HUES6 (cell line): ENCODE results near the gene KRT79.

Experiments
- H3K27ac ChIP-seq: 2 replicates; pipeline ENCODE4 v1.7.0; 2013; ENCODE audit warnings: low read depth, mild to moderate bottlenecking, low read length, inconsistent platforms
- H3K27me3 ChIP-seq: 2 replicates; pipeline ENCODE4 v1.6.1; 2013; ENCODE audit warnings: low read length; ENCODE audit not compliant: control insufficient read depth, insufficient read depth
- H3K36me3 ChIP-seq: 2 replicates; pipeline ENCODE4 v1.6.1; 2013; ENCODE audit warnings: low read length; ENCODE audit not compliant: control insufficient read depth, insufficient read depth
- H3K4me1 ChIP-seq: 2 replicates; pipeline ENCODE4 v1.6.1; 2013; ENCODE audit warnings: low read length; ENCODE audit not compliant: control insufficient read depth, insufficient read depth
- H3K4me3 ChIP-seq: 2 replicates; pipeline ENCODE4 v1.5.1; 2013; ENCODE audit warnings: low read depth, low read length
- H3K9ac ChIP-seq: one replicate; pipeline ENCODE4 v1.6.1; 2013; ENCODE audit warnings: mild to moderate bottlenecking, low read length
- H3K9me3 ChIP-seq: 2 replicates; pipeline ENCODE4 v1.6.1; 2013; ENCODE audit warnings: low read depth, low read length; ENCODE audit not compliant: control insufficient read depth, insufficient read depth

KRT79 gene

GRCh38 chr12:52815676-52816588 lies 18.2 kb downstream of the KRT79 start:
- H3K4me1 ChIP-seq = no peaks in the 10 kb centered on the region
- no peaks in the 10 kb centered on the region for H3K9me3 ChIP-seq
- H3K9ac ChIP-seq = no peak overlapping the region
- H3K4me3 ChIP-seq = no peak overlapping the region
- no peaks in the 10 kb centered on the region for H3K36me3 ChIP-seq
- H3K27me3 ChIP-seq = no peaks in the 10 kb centered on the region
- no peak overlapping the region for H3K27ac ChIP-seq

GRCh38 chr12:52815161-52815560 lies 18.9 kb downstream of the KRT79 start:
- H3K9me3 ChIP-seq = no peaks in the 10 kb centered on the region
- H3K36me3 ChIP-seq = no peaks in the 10 kb centered on the region
- no peak overlapping the region for H3K27ac ChIP-seq
- H3K9ac ChIP-seq = no peak overlapping the region
- no peaks in the 10 kb centered on the region for H3K27me3 ChIP-seq
- no peak overlapping the region for H3K4me3 ChIP-seq
- no peaks in the 10 kb centered on the region for H3K4me1 ChIP-seq

GRCh38 chr12:52814710-52815155 lies 19.4 kb downstream of the KRT79 start:
- Histone ChIP-seq H3K27ac (no peak overlapping the region), H3K36me3 (no peaks in the 10 kb centered on the region), H3K4me3 (no peak overlapping the region), H3K9me3 (no peaks in the 10 kb centered on the region), H3K27me3 (no peaks in the 10 kb centered on the region; the same call in 1 of the 2 replicates), H3K9ac (no peak overlapping the region), H3K4me1 (no peaks in the 10 kb centered on the region)

DNA sequence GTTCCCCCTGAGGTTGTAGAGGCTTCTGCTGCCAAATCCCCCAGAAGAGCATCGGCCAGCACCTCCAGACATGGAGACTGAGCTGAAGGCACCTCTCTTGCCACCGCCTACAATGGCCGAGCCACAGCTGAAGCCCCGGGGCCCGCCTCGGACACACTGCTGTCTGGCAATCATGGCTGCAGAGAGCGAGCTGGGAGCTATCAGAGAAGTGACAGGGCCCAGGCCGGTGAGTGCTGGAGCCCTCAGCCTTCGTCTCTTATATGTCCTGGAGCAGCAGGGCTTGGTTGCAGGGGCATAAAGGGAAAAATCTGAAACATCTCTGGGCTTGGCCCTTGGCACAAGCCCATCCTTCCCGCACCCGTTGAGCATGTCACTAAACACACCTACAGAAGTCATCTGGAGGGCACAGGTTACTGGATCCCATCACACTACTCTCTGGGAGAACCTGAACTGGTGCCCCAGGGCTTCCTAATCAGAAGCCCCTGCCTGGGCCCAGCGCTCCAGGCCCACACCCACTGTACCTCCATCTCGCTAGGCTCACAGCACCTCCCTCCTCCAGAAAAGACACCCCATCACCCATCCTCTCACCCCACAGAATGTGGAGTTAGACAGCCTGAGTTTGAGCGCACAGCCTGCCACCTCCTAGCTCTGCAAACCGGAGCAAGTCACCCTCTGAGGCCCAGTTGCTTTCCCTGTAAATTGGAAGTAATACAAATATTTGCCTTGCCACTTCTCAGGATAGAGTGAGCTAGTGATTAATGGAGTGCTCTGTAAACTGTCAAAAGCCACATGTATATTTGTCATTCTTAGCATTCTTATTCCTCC lies 20.0 kb downstream of the KRT79 start, which contains the start of gene KRT4:
KRT4 (minus strand) TSS at position 232 of the 825 bp plus-strand sequence; CDS start at position 174, 58 bp downstream.
- Histone ChIP-seq H3K4me1 (no peaks in the 10 kb centered on the region), H3K27me3 (peaks cover 2% of the 10 kb centered on the region; the same call in 1 of the 2 replicates), H3K9ac (no peak within 1 kb of the TSS), H3K36me3 (no peaks in the 10 kb centered on the region), H3K9me3 (no peaks in the 10 kb centered on the region), H3K4me3 (no peak within 1 kb of the TSS), H3K27ac (no peak within 1 kb of the TSS)

GRCh38 chr12:52813203-52813819 lies 20.8 kb downstream of the KRT79 start:
- no peak overlapping the region for H3K4me3 ChIP-seq
- H3K27me3 ChIP-seq = peaks cover 9% of the 10 kb centered on the region; the same call in 1 of the 2 replicates
- H3K9ac ChIP-seq = no peak overlapping the region
- no peaks in the 10 kb centered on the region for H3K4me1 ChIP-seq
- no peak overlapping the region for H3K27ac ChIP-seq
- H3K36me3 ChIP-seq = no peaks in the 10 kb centered on the region
- no peaks in the 10 kb centered on the region for H3K9me3 ChIP-seq

- H3K9me3 ChIP-seq = no peaks in the 10 kb centered on the region
- no peak overlapping the region for H3K4me3 ChIP-seq
- peaks cover 9% of the 10 kb centered on the region; the same call in 1 of the 2 replicates for H3K27me3 ChIP-seq
Measured at GRCh38 chr12:52812749-52813148, 21.4 kb downstream of the KRT79 start.

GRCh38 chr12:52812073-52812400 lies 22.1 kb downstream of the KRT79 start:
- Histone ChIP-seq H3K4me1 (no peaks in the 10 kb centered on the region), H3K9me3 (no peaks in the 10 kb centered on the region), H3K9ac (no peak overlapping the region), H3K4me3 (no peak overlapping the region), H3K27ac (no peak overlapping the region), H3K36me3 (no peaks in the 10 kb centered on the region), H3K27me3 (peaks cover 9% of the 10 kb centered on the region; the same call in 1 of the 2 replicates)

More at GRCh38 chr12:52812749-52813148, 21.4 kb downstream of the KRT79 start:
- Histone ChIP-seq H3K9ac (no peak overlapping the region), H3K4me1 (no peaks in the 10 kb centered on the region), H3K36me3 (no peaks in the 10 kb centered on the region), H3K27ac (no peak overlapping the region)

- H3K27me3 ChIP-seq = peaks cover 9% of the 10 kb centered on the region; the same call in 1 of the 2 replicates
Measured at GRCh38 chr12:52811191-52812072, 22.7 kb downstream of the KRT79 start.

DNA sequence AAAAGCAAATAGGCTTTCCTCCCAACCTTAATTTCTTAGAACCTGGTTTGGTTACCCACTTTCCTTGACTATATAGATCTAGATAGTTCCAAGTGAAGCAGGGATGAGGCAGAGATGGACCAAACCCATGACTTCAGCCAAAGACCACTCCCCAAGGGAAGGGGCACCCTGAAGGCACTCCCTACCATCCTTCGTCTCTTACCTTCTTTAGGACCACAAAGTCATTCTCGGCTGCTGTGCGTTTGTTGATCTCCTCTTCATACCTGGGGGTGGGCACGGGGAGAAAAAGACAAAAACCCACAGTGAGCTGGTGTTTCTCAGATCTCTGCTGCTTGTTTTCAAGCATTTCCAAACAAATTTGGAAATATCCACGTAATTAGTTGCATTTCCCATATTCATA lies 23.6 kb downstream of the KRT79 start:
- Histone ChIP-seq H3K4me1 (peaks cover 2% of the 10 kb centered on the region; the same call in 1 of the 2 replicates), H3K9me3 (no peaks in the 10 kb centered on the region), H3K36me3 (no peaks in the 10 kb centered on the region), H3K27me3 (peaks cover 9% of the 10 kb centered on the region; the same call in 1 of the 2 replicates), H3K4me3 (no peak overlapping the region), H3K9ac (no peak overlapping the region), H3K27ac (no peak overlapping the region)

More at GRCh38 chr12:52811191-52812072, 22.7 kb downstream of the KRT79 start:
- Histone ChIP-seq H3K9me3 (no peaks in the 10 kb centered on the region), H3K36me3 (no peaks in the 10 kb centered on the region), H3K9ac (no peak overlapping the region), H3K4me3 (no peak overlapping the region), H3K27ac (no peak overlapping the region), H3K4me1 (no peaks in the 10 kb centered on the region)

DNA sequence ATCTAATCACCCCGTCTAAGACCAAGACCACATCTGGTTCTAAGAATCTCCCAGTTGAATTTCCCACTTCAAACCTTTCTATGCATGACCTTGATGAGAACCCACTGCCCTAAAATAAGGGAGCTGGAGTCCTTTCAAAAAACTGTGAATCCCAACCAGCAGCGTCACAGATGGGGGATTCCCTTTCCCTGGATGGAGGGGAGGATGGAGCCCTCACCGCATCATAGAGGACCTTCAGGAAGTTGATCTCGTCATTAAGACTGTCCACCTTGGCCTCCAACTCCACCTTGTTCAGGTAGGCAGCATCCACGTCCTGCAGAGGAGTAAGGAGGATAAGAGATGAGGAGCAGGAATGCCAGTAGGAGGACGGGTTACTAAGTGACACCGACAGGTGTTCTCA lies 24.9 kb downstream of the KRT79 start:
- H3K27ac ChIP-seq = no peak overlapping the region
- H3K4me1 ChIP-seq = peaks cover 10% of the 10 kb centered on the region
- no peak overlapping the region for H3K4me3 ChIP-seq
- no peaks in the 10 kb centered on the region for H3K36me3 ChIP-seq
- H3K9me3 ChIP-seq = no peaks in the 10 kb centered on the region
- H3K9ac ChIP-seq = no peak overlapping the region
- H3K27me3 ChIP-seq = peaks cover 9% of the 10 kb centered on the region; the same call in 1 of the 2 replicates
